DND-41 (cell line): ENCODE measurements around the gene BRD3.

Source experiments
- ATAC-seq: fragments of 200-7000 bp; cut with Tn5 transposase; 3 replicates; pipeline ENCODE4 v1.9.1; 2021; ENCODE audit warnings: low read depth; ENCODE audit not compliant: insufficient read depth
- DNase-seq: peaks from one replicate; pipeline ENCODE4 v3.0.0-alpha.2; 2020
- H2AFZ ChIP-seq: 2 replicates; pipeline ENCODE4 v1.6.0; 2012; ENCODE audit warnings: low read depth, low read length
- H3K27ac ChIP-seq: 2 replicates; pipeline ENCODE4 v1.5.1; 2012; ENCODE audit warnings: low read length, inconsistent platforms
- H3K27me3 ChIP-seq: fragments of 200-600 bp; sonication (generic); 2 replicates; pipeline ENCODE4 v1.6.0; 2012; ENCODE audit warnings: low read length, mild to moderate bottlenecking, inconsistent platforms; ENCODE audit not compliant: insufficient read depth, poor library complexity
- H3K36me3 ChIP-seq: 2 replicates; pipeline ENCODE4 v1.5.1; 2012; ENCODE audit warnings: low read length, inconsistent platforms; ENCODE audit not compliant: insufficient read depth
- H3K4me1 ChIP-seq: 2 replicates; pipeline ENCODE4 v1.5.1; 2012; ENCODE audit warnings: mild to moderate bottlenecking, low read length; ENCODE audit not compliant: insufficient read depth
- H3K4me2 ChIP-seq: 2 replicates; pipeline ENCODE4 v1.6.0; 2012; ENCODE audit warnings: mild to moderate bottlenecking, moderate library complexity, low read length, inconsistent platforms; ENCODE audit not compliant: insufficient read depth
- H3K4me3 ChIP-seq, 2 experiments: fragments of 200-600 bp in 1 of 2; shearing (Covaris generic) in 1 of 2; 2 replicates each; pipeline ENCODE4 v1.5.1; 2012 to 2016; ENCODE audit warnings: inconsistent platforms in 2 of 2, low read length in 2 of 2, mild to moderate bottlenecking in 2 of 2, low read depth in 1 of 2, moderate library complexity in 1 of 2
- H3K79me2 ChIP-seq: 2 replicates; pipeline ENCODE4 v1.6.0; 2012; ENCODE audit warnings: low read length, inconsistent platforms; ENCODE audit not compliant: insufficient read depth
- H3K9ac ChIP-seq: 2 replicates; pipeline ENCODE4 v1.6.0; 2012; ENCODE audit warnings: low read depth, mild to moderate bottlenecking, inconsistent platforms, low read length, moderate library complexity
- H3K9me3 ChIP-seq: 2 replicates; pipeline ENCODE4 v1.5.1; 2012; ENCODE audit warnings: low read length, moderate library complexity, mild to moderate bottlenecking, inconsistent platforms; ENCODE audit not compliant: insufficient read depth, severe bottlenecking
- H4K20me1 ChIP-seq: 2 replicates; pipeline ENCODE4 v1.6.0; 2012; ENCODE audit warnings: low read length; ENCODE audit not compliant: insufficient read depth
- EZH2 ChIP-seq: IDR thresholded peaks from 3 replicates; pipeline ENCODE4 v1.6.1; 2012; ENCODE audit warnings: borderline replicate concordance, low read depth, mild to moderate bottlenecking, moderate library complexity, low read length, inconsistent platforms; ENCODE audit not compliant: severe bottlenecking
- TF ChIP-seq, protein P1 (sequence below): IDR thresholded peaks from 2 replicates; pipeline ENCODE4 v1.5.1; 2012; ENCODE audit warnings: borderline replicate concordance, low read length, moderate library complexity, mild to moderate bottlenecking; ENCODE audit not compliant: poor library complexity, severe bottlenecking; ENCODE audit errors: extremely low read depth

The BRD3 gene

GRCh38 chr9:134044944-134045343 lies 22.9 kb downstream of the BRD3 start:
- no peak overlapping the region for H2AFZ ChIP-seq
- H3K27me3 ChIP-seq = no peaks in the 10 kb centered on the region
- H3K79me2 ChIP-seq = no peaks in the 10 kb centered on the region
- H3K4me1 ChIP-seq = no peaks in the 10 kb centered on the region
- ATAC-seq (no peak), DNase-seq (no peak)
- no peak for TF ChIP-seq EZH2
- TF ChIP-seq, protein P1, sequence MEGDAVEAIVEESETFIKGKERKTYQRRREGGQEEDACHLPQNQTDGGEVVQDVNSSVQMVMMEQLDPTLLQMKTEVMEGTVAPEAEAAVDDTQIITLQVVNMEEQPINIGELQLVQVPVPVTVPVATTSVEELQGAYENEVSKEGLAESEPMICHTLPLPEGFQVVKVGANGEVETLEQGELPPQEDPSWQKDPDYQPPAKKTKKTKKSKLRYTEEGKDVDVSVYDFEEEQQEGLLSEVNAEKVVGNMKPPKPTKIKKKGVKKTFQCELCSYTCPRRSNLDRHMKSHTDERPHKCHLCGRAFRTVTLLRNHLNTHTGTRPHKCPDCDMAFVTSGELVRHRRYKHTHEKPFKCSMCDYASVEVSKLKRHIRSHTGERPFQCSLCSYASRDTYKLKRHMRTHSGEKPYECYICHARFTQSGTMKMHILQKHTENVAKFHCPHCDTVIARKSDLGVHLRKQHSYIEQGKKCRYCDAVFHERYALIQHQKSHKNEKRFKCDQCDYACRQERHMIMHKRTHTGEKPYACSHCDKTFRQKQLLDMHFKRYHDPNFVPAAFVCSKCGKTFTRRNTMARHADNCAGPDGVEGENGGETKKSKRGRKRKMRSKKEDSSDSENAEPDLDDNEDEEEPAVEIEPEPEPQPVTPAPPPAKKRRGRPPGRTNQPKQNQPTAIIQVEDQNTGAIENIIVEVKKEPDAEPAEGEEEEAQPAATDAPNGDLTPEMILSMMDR = no peak
- H3K36me3 ChIP-seq = peaks cover 97% of the 10 kb centered on the region
- H4K20me1 ChIP-seq = peaks cover 21% of the 10 kb centered on the region
- no peaks in the 10 kb centered on the region for H3K9me3 ChIP-seq
- no peak overlapping the region for H3K27ac ChIP-seq
- H3K9ac ChIP-seq = no peak overlapping the region
- no peak overlapping the region for H3K4me2 ChIP-seq
- H3K4me3 ChIP-seq = no peak overlapping the region

- ATAC-seq (no peak), DNase-seq (no peak)
- Histone ChIP-seq H3K4me2 (no peak overlapping the region), H3K4me3 (no peak overlapping the region), H3K79me2 (no peaks in the 10 kb centered on the region), H3K9me3 (no peaks in the 10 kb centered on the region), H3K4me1 (no peaks in the 10 kb centered on the region), H2AFZ (no peak overlapping the region), H4K20me1 (peaks cover 19% of the 10 kb centered on the region), H3K36me3 (peaks cover 95% of the 10 kb centered on the region), H3K27me3 (no peaks in the 10 kb centered on the region), H3K27ac (no peak overlapping the region), H3K9ac (no peak overlapping the region)
- TF ChIP-seq EZH2 = no peak
These were observed 24.3 kb downstream of the BRD3 start for GRCh38 chr9:134043531-134043988.

- Histone ChIP-seq H3K36me3 (peaks cover 81% of the 10 kb centered on the region), H3K4me3 (no peak overlapping the region), H3K79me2 (no peaks in the 10 kb centered on the region), H4K20me1 (peaks cover 11% of the 10 kb centered on the region; the same call in 1 of the 2 replicates), H3K9ac (no peak overlapping the region), H3K4me1 (no peaks in the 10 kb centered on the region), H3K27me3 (no peaks in the 10 kb centered on the region), H2AFZ (no peak overlapping the region), H3K9me3 (no peaks in the 10 kb centered on the region), H3K27ac (no peak overlapping the region), H3K4me2 (no peak overlapping the region)
- ATAC-seq (no peak), DNase-seq (no peak)
- TF ChIP-seq, protein P1 = no peak
- no peak for TF ChIP-seq EZH2
These were observed 26.2 kb downstream of the BRD3 start for GRCh38 chr9:134041649-134041962.

DNA sequence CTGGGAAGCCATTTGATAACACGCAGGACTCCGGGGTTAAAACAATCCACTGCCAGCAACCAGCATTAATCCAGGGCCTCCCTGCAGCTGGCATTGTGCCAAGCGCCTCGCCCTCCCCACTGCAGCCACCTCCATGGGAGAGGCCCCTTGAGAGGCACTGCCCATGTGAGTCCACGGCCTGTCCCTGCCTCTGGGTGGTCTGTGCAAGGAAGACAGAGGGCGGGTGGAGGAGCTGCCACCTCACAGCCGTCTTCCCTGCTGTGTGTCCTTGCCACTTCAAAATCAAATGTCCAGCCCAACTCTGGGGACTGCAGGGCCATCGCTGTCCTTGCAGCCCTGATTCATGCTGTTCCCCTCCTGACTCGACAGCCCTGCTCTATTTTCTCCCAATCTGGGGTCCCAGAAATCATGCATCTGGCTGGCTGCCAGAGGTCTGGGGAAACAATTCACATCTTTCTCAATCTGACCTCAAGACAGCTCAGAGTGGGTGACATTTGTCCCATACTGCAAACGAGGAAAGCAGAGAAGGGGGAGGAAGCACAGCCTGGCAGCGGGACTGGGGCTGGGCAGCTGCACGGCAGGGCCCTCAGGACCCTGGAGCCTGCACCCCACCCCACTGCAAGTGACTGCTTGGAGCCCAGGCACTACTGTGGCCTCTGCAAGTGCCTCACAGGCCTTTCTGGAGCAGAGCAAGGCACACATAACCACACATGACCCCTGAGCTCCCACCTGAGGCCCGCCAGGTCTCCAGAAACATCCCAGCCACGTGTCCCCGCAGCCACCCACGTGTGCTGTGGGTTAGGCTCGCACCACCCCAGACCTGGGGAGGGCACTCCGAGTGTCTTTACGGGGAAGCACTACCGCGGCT lies 26.8 kb downstream of the BRD3 start:
- no peak overlapping the region for H3K4me3 ChIP-seq
- no peak overlapping the region for H3K27ac ChIP-seq
- H3K9me3 ChIP-seq = no peaks in the 10 kb centered on the region
- H2AFZ ChIP-seq = no peak overlapping the region
- no peak for TF ChIP-seq EZH2
- TF ChIP-seq, protein P1 = no peak
- peaks cover 11% of the 10 kb centered on the region; the same call in 1 of the 2 replicates for H4K20me1 ChIP-seq
- no peaks in the 10 kb centered on the region for H3K4me1 ChIP-seq
- DNase-seq = no peak
- H3K79me2 ChIP-seq = no peaks in the 10 kb centered on the region
- H3K4me2 ChIP-seq = no peak overlapping the region
- H3K9ac ChIP-seq = no peak overlapping the region
- peaks cover 81% of the 10 kb centered on the region for H3K36me3 ChIP-seq
- H3K27me3 ChIP-seq = no peaks in the 10 kb centered on the region
- ATAC-seq = no peak
